Endothelial cell (in vitro differentiated cells): ENCODE data around the gene ADRM1. TPM values are rescaled to one million over a fixed set of nuclear protein-coding genes. Genes with fewer than 3 reads are reported as not detected.
A peak's percentile ranks its signal among the peaks of the same experiment; 100 is the strongest.

Source experiments
- DNase-seq: peaks from one replicate; pipeline ENCODE4 v3.0.0; 2021; ENCODE audit warnings: low spot score
- H3K27ac Mint-ChIP-seq: one replicate; pipeline ENCODE4 v1.8.0; 2021; ENCODE audit warnings: mixed read lengths, inconsistent platforms; ENCODE audit not compliant: unreplicated experiment
- H3K27me3 Mint-ChIP-seq: one replicate; pipeline ENCODE4 v1.8.0; 2021; ENCODE audit warnings: mild to moderate bottlenecking, moderate library complexity, mixed read lengths, inconsistent platforms; ENCODE audit not compliant: unreplicated experiment
- H3K36me3 Mint-ChIP-seq: one replicate; pipeline ENCODE4 v1.8.0; 2021; ENCODE audit warnings: mild to moderate bottlenecking, low read depth, mixed read lengths, inconsistent platforms; ENCODE audit not compliant: unreplicated experiment
- H3K4me1 Mint-ChIP-seq: one replicate; pipeline ENCODE4 v1.8.0; 2021; ENCODE audit warnings: mild to moderate bottlenecking, mixed read lengths, inconsistent platforms; ENCODE audit not compliant: unreplicated experiment
- H3K4me3 Mint-ChIP-seq: one replicate; pipeline ENCODE4 v1.8.0; 2021; ENCODE audit warnings: mild to moderate bottlenecking, mixed read lengths, inconsistent platforms; ENCODE audit not compliant: unreplicated experiment
- H3K9me3 Mint-ChIP-seq: one replicate; pipeline ENCODE4 v1.8.0; 2021; ENCODE audit warnings: mixed read lengths, inconsistent platforms; ENCODE audit not compliant: unreplicated experiment
- CTCF ChIP-seq: fragments of 200-600 bp; sonication (generic); IDR thresholded peaks from one replicate; pipeline ENCODE4 v1.5.0; 2021; ENCODE audit warnings: antibody characterized with exemption; ENCODE audit not compliant: unreplicated experiment
- total RNA-seq: library from RNA; stranded (reverse); fragmentation: NEBNext Ultra II Directional; extraction: Animal tissue kit (Norgen Biotek cat#: 25700); gene quantifications from one replicate; pipeline ENCODE4 v1.2.1, GENCODE V29; 2021; ENCODE audit not compliant: unreplicated experiment

Gene ADRM1
- total RNA-seq, 1 donor from 2014 or later = 132 TPM

DNA sequence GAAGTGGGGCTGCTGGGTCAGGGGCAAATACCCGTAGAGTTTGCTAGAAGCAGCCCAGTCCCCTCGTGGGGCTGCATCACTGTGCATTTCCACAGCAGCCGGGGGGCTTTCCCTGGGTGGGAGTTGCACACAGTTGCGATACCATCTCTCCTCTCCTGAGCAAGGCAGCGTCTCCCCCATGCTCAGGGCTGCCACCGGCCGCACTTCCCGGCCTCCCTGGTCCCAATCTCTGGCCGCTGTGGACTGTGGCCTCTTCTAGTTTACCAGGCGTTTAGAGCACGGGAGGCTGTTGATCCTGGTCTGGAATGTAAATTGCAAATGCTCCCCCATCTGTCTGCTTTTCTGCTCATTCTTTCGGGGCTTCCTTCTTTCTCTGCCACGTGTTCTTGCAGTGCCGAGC lies 33.4 kb upstream of the ADRM1 start:
- no peak for TF ChIP-seq CTCF
- H3K4me1 Mint-ChIP-seq = peaks cover 4% of the 10 kb centered on the region
- no peak overlapping the region for H3K4me3 Mint-ChIP-seq
- H3K9me3 Mint-ChIP-seq = no peaks in the 10 kb centered on the region
- H3K27me3 Mint-ChIP-seq = peaks cover 8% of the 10 kb centered on the region
- no peak for DNase-seq
- H3K27ac Mint-ChIP-seq = peak overlapping the region; percentile 72
- peaks cover 49% of the 10 kb centered on the region for H3K36me3 Mint-ChIP-seq

DNA sequence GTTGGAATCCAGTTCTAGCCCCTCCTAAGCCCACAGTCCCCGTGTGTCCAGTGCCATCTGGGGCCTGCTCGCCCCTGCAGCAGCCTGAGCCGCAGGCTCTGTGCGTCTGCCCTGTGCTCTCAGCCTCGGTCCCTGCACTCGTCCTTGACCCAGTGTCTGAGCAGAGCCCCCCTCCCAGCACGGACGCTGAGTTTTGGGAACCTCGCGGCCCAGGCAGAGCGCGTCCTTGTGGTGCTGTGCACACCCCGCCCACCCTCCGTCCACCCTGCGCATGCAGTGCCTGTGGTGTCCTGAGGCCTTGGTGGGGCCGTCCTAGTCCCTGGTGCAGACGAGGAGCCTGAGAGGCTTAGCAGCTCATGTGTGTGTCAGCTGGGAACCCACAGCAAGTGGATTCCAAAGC lies 32.9 kb upstream of the ADRM1 start:
- H3K36me3 Mint-ChIP-seq = peaks cover 47% of the 10 kb centered on the region
- no peaks in the 10 kb centered on the region for H3K9me3 Mint-ChIP-seq
- no peak overlapping the region for H3K4me3 Mint-ChIP-seq
- TF ChIP-seq CTCF = no peak
- H3K4me1 Mint-ChIP-seq = peaks cover 4% of the 10 kb centered on the region
- peak overlapping the region; percentile 72 for H3K27ac Mint-ChIP-seq
- H3K27me3 Mint-ChIP-seq = peaks cover 11% of the 10 kb centered on the region
- no peak for DNase-seq

- no peaks in the 10 kb centered on the region for H3K9me3 Mint-ChIP-seq
- no peak for DNase-seq
- no peak for TF ChIP-seq CTCF
- H3K4me1 Mint-ChIP-seq = peaks cover 4% of the 10 kb centered on the region
- peaks cover 35% of the 10 kb centered on the region for H3K36me3 Mint-ChIP-seq
- no peak overlapping the region for H3K27ac Mint-ChIP-seq
- H3K4me3 Mint-ChIP-seq = no peak overlapping the region
- H3K27me3 Mint-ChIP-seq = peaks cover 15% of the 10 kb centered on the region
These were observed 30.6 kb upstream of the ADRM1 start for GRCh38 chr20:62272200-62272599.

DNA sequence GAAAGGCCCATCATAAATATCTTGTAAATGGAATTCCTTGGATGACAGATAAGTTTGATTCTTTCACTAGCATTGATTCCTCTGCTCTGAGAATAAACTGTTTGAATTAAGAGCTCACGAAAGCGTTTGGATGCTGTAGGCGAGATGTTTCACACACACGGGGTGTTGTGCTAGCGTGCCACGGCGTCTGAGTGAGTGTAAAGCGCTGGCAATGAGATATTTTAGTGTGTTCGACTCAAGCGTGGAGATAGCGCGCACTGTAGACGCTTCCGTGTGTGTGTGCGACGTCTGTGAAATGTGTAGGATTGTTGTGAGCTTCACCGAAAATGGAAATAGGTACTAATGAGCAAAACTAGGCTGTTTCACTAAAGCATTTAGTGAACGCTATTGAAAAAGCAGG lies 29.4 kb upstream of the ADRM1 start:
- peaks cover 4% of the 10 kb centered on the region for H3K4me1 Mint-ChIP-seq
- no peak for TF ChIP-seq CTCF
- no peak for DNase-seq
- H3K27me3 Mint-ChIP-seq = peaks cover 15% of the 10 kb centered on the region
- peaks cover 40% of the 10 kb centered on the region for H3K36me3 Mint-ChIP-seq
- peak overlapping the region; percentile 42 for H3K27ac Mint-ChIP-seq
- H3K9me3 Mint-ChIP-seq = no peaks in the 10 kb centered on the region
- peak overlapping the region; percentile 79 for H3K4me3 Mint-ChIP-seq

- peaks cover 47% of the 10 kb centered on the region for H3K36me3 Mint-ChIP-seq
- peak overlapping the region; percentile 9 for H3K4me3 Mint-ChIP-seq
- H3K27ac Mint-ChIP-seq = no peak overlapping the region
- no peak for DNase-seq
- H3K4me1 Mint-ChIP-seq = peaks cover 3% of the 10 kb centered on the region
- H3K27me3 Mint-ChIP-seq = peaks cover 13% of the 10 kb centered on the region
- no peak for TF ChIP-seq CTCF
- H3K9me3 Mint-ChIP-seq = no peaks in the 10 kb centered on the region
These were observed 28.4 kb upstream of the ADRM1 start for GRCh38 chr20:62274332-62274950.
